Neuronal stem cell (in vitro differentiated cells): Measurements from ENCODE around the gene CYB5B.

ENCODE experiments used
- DNase-seq: peaks from one replicate; pipeline ENCODE4 v3.0.0-alpha.2; 2013; ENCODE audit warnings: low spot score
- H2AFZ ChIP-seq: one replicate; pipeline ENCODE4 v1.6.1; 2013; ENCODE audit warnings: mild to moderate bottlenecking, low read length, inconsistent platforms
- H2AK5ac ChIP-seq: 2 replicates; pipeline ENCODE4 v1.6.1; 2013; ENCODE audit warnings: low read depth, mild to moderate bottlenecking, inconsistent platforms, low read length, moderate library complexity, mixed read lengths
- H2BK120ac ChIP-seq: 2 replicates; pipeline ENCODE4 v1.6.1; 2013; ENCODE audit warnings: low read depth, mild to moderate bottlenecking, inconsistent platforms, low read length, moderate library complexity, mixed read lengths
- H2BK12ac ChIP-seq: one replicate; pipeline ENCODE4 v1.6.1; 2013; ENCODE audit warnings: low read length, inconsistent platforms
- H2BK15ac ChIP-seq: 2 replicates; pipeline ENCODE4 v1.6.1; 2013; ENCODE audit warnings: mild to moderate bottlenecking, low read length, inconsistent platforms, mixed read lengths
- H2BK5ac ChIP-seq: one replicate; pipeline ENCODE4 v1.6.1; 2013; ENCODE audit warnings: inconsistent platforms, mild to moderate bottlenecking, low read length, moderate library complexity
- H3K14ac ChIP-seq: one replicate; pipeline ENCODE4 v1.6.1; 2013; ENCODE audit warnings: low read length, inconsistent platforms
- H3K18ac ChIP-seq: 2 replicates; pipeline ENCODE4 v1.6.1; 2013; ENCODE audit warnings: low read length, inconsistent platforms
- H3K23ac ChIP-seq: 2 replicates; pipeline ENCODE4 v1.6.1; 2013; ENCODE audit warnings: low read depth, mild to moderate bottlenecking, mixed read lengths, low read length, inconsistent platforms; ENCODE audit not compliant: poor library complexity
- H3K27ac ChIP-seq: replicated peaks from 3 replicates; pipeline ENCODE4 v1.5.1; 2013; ENCODE audit warnings: low read length, inconsistent platforms
- H3K27me3 ChIP-seq, 3 experiments: 2 replicates each; pipeline ENCODE4 v1.6.1; 2013; ENCODE audit warnings: low read length in 3 of 3, mild to moderate bottlenecking in 2 of 3, inconsistent platforms in 1 of 3, low read depth in 1 of 3, mixed read lengths in 1 of 3, moderate library complexity in 1 of 3; ENCODE audit not compliant: control insufficient read depth in 3 of 3, insufficient read depth in 3 of 3
- H3K36me3 ChIP-seq, 2 donors: replicated peaks in 1 of 2; 2 replicates each; pipeline ENCODE4 v1.6.1; 2013; ENCODE audit warnings: low read length in 2 of 2; ENCODE audit not compliant: control insufficient read depth in 2 of 2, insufficient read depth in 2 of 2
- H3K4ac ChIP-seq: 2 replicates; pipeline ENCODE4 v1.6.1; 2013; ENCODE audit warnings: inconsistent platforms, mild to moderate bottlenecking, low read length, moderate library complexity
- H3K4me1 ChIP-seq, 2 donors: 1 replicate in 1 of 2; 2 replicates in 1 of 2; pipeline ENCODE4 v1.6.1; 2013; ENCODE audit warnings: low read length in 2 of 2, low read depth in 1 of 2; ENCODE audit not compliant: control insufficient read depth in 2 of 2, insufficient read depth in 1 of 2
- H3K4me2 ChIP-seq: one replicate; pipeline ENCODE4 v1.6.1; 2013; ENCODE audit warnings: mild to moderate bottlenecking, low read length, inconsistent platforms; ENCODE audit not compliant: insufficient read depth, poor library complexity, severe bottlenecking
- H3K4me3 ChIP-seq, 2 donors: 2 replicates each; pipeline ENCODE4 v1.5.1; 2013; ENCODE audit warnings: low read length in 2 of 2, mild to moderate bottlenecking in 2 of 2, inconsistent platforms in 1 of 2, moderate library complexity in 1 of 2
- H3K79me1 ChIP-seq: one replicate; pipeline ENCODE4 v1.6.1; 2013; ENCODE audit warnings: low read depth, mild to moderate bottlenecking, inconsistent platforms, low read length, moderate library complexity
- H3K9ac ChIP-seq: one replicate; pipeline ENCODE4 v1.6.1; 2013; ENCODE audit warnings: mild to moderate bottlenecking, low read depth, low read length, inconsistent platforms; ENCODE audit not compliant: poor library complexity
- H3K9me3 ChIP-seq, 2 donors: replicated peaks in 1 of 2; 2 replicates each; pipeline versions ENCODE3 to v1.6.1; 2013; ENCODE audit warnings: low read length in 2 of 2, mild to moderate bottlenecking in 2 of 2, inconsistent platforms in 1 of 2, low read depth in 1 of 2, mixed read lengths in 1 of 2, moderate library complexity in 1 of 2; ENCODE audit not compliant: control insufficient read depth in 2 of 2, insufficient read depth in 1 of 2
- H4K8ac ChIP-seq: one replicate; pipeline ENCODE4 v1.6.1; 2013; ENCODE audit warnings: low read depth, mild to moderate bottlenecking, inconsistent platforms, low read length, moderate library complexity
- H4K91ac ChIP-seq: one replicate; pipeline ENCODE4 v1.6.1; 2013; ENCODE audit warnings: low read length, low read depth, mild to moderate bottlenecking, inconsistent platforms; ENCODE audit not compliant: poor library complexity
- WGBS, 2 donors: extraction: QIAGEN DNeasy Blood & Tissue Kit; methylation state at CpG; one replicate each; pipeline ENCODE4 v1.1.7; 2013; ENCODE audit warnings: missing lambda C conversion rate in 2 of 2, mixed read lengths in 1 of 2; ENCODE audit not compliant: insufficient read length in 2 of 2, insufficient replicate concordance in 1 of 2; ENCODE audit errors: extremely low coverage in 2 of 2; 5-methylcytosine and 5-hydroxymethylcytosine counted together

The CYB5B gene

DNA sequence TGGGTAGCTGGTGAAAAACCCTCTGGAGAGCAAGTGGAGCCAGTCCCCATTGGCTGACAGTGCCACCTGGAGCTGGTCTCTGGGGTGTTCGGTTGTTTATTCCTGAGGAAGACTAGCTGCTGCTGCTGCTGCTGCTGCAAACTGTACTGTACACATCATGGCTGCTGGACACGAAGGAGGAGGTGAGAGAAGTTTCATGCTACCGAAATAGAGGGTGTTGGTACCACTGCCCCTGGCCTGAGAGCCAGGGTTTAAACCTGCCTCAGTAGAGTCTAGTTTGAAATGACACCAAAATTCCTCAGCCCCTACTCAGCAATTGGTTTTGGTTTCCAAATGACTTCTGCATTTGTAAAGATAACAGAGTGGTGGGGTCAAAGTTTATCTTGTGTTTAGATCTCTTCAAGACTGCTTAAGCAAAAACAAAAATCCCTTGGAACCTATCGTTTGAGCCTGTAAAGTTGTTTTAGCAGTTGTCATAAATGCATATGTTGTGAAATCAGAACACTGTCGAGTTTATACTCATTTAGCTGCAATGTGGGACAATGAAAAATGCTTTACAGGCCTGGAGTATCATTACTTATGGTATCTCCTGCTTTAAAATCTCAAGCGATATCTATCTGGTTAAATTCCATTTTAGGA lies 40.8 kb downstream of the CYB5B start:
- H2BK12ac ChIP-seq = no peak overlapping the region
- no peak for DNase-seq
- no peak overlapping the region for H3K27ac ChIP-seq
- no peak overlapping the region for H3K4me3 ChIP-seq
- no peak overlapping the region for H3K14ac ChIP-seq
- no peak overlapping the region for H2BK5ac ChIP-seq
- H3K23ac ChIP-seq = no peak overlapping the region
- H2AK5ac ChIP-seq = no peak overlapping the region
- no peak overlapping the region for H2BK120ac ChIP-seq
- H4K8ac ChIP-seq = no peak overlapping the region
- H4K91ac ChIP-seq = no peak overlapping the region
- H3K36me3 ChIP-seq = peaks cover 4 to 77% of the 10 kb centered on the region in 2 donors
- WGBS, 2 donors = no CpG with 5 or more reads among the region's 6 CpGs
- H3K9me3 ChIP-seq = no peaks in the 10 kb centered on the region
- H3K18ac ChIP-seq = no peak overlapping the region
- H3K27me3 ChIP-seq = no peaks in the 10 kb centered on the region
- no peaks in the 10 kb centered on the region for H3K79me1 ChIP-seq
- H3K4me2 ChIP-seq = no peak overlapping the region
- H3K4ac ChIP-seq = no peak overlapping the region
- H3K4me1 ChIP-seq = peaks cover 0 to 2% of the 10 kb centered on the region in 2 donors
- no peak overlapping the region for H3K9ac ChIP-seq
- H2BK15ac ChIP-seq = no peak overlapping the region
- no peak overlapping the region for H2AFZ ChIP-seq

DNA sequence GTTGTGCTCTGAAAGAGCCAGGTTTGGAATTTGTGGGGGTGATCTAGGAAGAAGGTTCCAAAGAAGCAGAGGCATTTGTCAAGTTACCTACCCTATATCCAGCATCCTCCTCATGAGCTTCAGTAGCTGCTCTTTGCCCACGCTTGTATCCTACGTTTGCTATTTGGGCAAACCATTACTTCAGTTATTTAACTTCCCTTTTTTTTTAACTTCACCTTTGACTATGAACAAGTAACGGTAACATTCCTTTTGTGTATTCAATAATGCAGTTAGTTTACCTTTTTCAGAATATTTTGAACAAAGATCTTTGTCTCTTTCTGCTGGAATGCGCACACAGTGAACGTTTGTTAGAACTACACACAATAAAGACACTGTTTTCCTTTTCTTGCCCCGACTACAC lies 41.5 kb downstream of the CYB5B start:
- Histone ChIP-seq H2BK5ac (no peak overlapping the region), H3K4me2 (no peak overlapping the region), H4K8ac (no peak overlapping the region), H3K23ac (no peak overlapping the region), H4K91ac (no peak overlapping the region), H3K4ac (no peak overlapping the region), H3K79me1 (no peaks in the 10 kb centered on the region), H3K4me3 (no peak overlapping the region), H2BK12ac (no peak overlapping the region), H3K27ac (no peak overlapping the region), H3K14ac (no peak overlapping the region), H3K18ac (no peak overlapping the region), H3K9me3 (no peaks in the 10 kb centered on the region), H2AK5ac (no peak overlapping the region), H2BK15ac (no peak overlapping the region), H3K4me1 (peaks cover 0 to 2% of the 10 kb centered on the region in 2 donors), H2BK120ac (no peak overlapping the region), H3K27me3 (no peaks in the 10 kb centered on the region), H3K9ac (no peak overlapping the region), H2AFZ (no peak overlapping the region), H3K36me3 (peaks cover 4 to 70% of the 10 kb centered on the region in 2 donors)
- WGBS, 2 donors = no CpG with 5 or more reads among the region's 6 CpGs
- no peak for DNase-seq

DNA sequence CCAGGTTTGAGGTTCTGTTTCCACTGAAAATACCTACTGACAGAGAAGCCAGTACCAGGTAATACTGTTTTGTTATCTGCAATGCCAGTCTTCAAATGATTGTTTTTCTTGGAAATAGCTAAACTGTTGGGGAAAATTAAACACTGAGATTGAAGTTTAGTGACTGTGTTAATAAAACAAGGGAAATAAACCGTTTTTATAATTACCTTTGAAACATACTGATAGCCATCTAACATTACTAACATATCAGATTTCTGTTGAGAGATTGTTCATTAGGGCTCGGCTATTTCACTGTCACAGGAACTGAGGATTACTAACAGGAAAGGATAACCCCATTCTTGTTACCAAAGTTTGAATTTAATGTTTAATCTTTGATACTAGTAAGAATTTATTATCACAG lies 42.1 kb downstream of the CYB5B start:
- Histone ChIP-seq H3K4me3 (no peak overlapping the region), H2AFZ (no peak overlapping the region), H3K4me2 (no peak overlapping the region), H3K9ac (no peak overlapping the region), H4K91ac (no peak overlapping the region), H3K4me1 (peaks cover 0 to 2% of the 10 kb centered on the region in 2 donors), H3K4ac (no peak overlapping the region), H2AK5ac (no peak overlapping the region), H4K8ac (no peak overlapping the region), H2BK15ac (no peak overlapping the region), H2BK12ac (no peak overlapping the region), H3K36me3 (peaks cover 4 to 65% of the 10 kb centered on the region in 2 donors), H3K27me3 (no peaks in the 10 kb centered on the region), H2BK120ac (no peak overlapping the region), H3K23ac (no peak overlapping the region), H3K18ac (no peak overlapping the region), H2BK5ac (no peak overlapping the region), H3K9me3 (no peaks in the 10 kb centered on the region), H3K79me1 (no peaks in the 10 kb centered on the region), H3K14ac (no peak overlapping the region), H3K27ac (no peak overlapping the region)
- DNase-seq = no peak
- no CpG with 5 or more reads among the region's 2 CpGs for WGBS, 2 donors

DNA sequence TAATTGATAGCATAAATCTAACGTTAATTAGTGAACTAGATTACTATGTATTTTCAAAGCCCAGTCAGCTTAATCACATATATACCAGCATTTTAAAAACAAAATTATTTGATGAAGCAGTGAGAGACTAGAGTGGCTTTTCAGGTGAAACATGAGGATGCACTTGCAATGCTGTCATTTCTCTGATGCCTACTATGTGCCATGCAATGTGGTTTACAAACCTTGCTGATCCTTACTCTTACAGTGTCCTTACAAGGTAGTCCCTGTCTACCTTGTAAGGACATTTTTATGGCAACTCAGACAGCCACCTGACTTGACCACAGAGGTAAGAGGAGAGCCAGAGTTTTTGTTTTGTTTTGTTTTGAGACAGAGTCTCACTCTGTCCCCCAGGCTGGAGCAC lies 42.7 kb downstream of the CYB5B start:
- Histone ChIP-seq H3K9ac (no peak overlapping the region), H3K23ac (no peak overlapping the region), H4K8ac (no peak overlapping the region), H2AK5ac (no peak overlapping the region), H3K27ac (no peak overlapping the region), H3K4me2 (no peak overlapping the region), H2BK120ac (no peak overlapping the region), H4K91ac (no peak overlapping the region), H3K14ac (no peak overlapping the region), H3K4me1 (peaks cover 0 to 2% of the 10 kb centered on the region in 2 donors), H2BK15ac (no peak overlapping the region), H3K18ac (no peak overlapping the region), H3K36me3 (peaks cover 4 to 60% of the 10 kb centered on the region in 2 donors), H3K9me3 (no peaks in the 10 kb centered on the region), H2AFZ (no peak overlapping the region), H2BK5ac (no peak overlapping the region), H3K4me3 (no peak overlapping the region), H3K79me1 (no peaks in the 10 kb centered on the region), H3K4ac (no peak overlapping the region), H3K27me3 (no peaks in the 10 kb centered on the region), H2BK12ac (no peak overlapping the region)
- WGBS, 2 donors = no CpG with 5 or more reads among the region's 1 CpG
- no peak for DNase-seq
